Nephron (organoid): ENCODE data around the gene LY6G5C.

Experiments used
- H3K27ac Mint-ChIP-seq, 3 experiments: 2 replicates each; pipeline ENCODE4 v1.8.0; 2020; ENCODE audit warnings: mixed read lengths in 3 of 3, mild to moderate bottlenecking in 2 of 3, moderate library complexity in 1 of 3
- H3K27me3 Mint-ChIP-seq: 2 replicates; pipeline ENCODE4 v1.8.0; 2021; ENCODE audit warnings: low read depth, mild to moderate bottlenecking, moderate library complexity, mixed read lengths
- H3K36me3 Mint-ChIP-seq: 2 replicates; pipeline ENCODE4 v1.8.0; 2020; ENCODE audit warnings: low read depth, mixed read lengths
- H3K4me1 Mint-ChIP-seq: 2 replicates; pipeline ENCODE4 v1.8.0; 2020; ENCODE audit warnings: mixed read lengths
- H3K4me3 Mint-ChIP-seq, 3 experiments: 2 replicates each; pipeline ENCODE4 v1.8.0; 2020; ENCODE audit warnings: mild to moderate bottlenecking in 3 of 3, mixed read lengths in 3 of 3, moderate library complexity in 2 of 3
- H3K9me3 Mint-ChIP-seq: 2 replicates; pipeline ENCODE4 v1.8.0; 2020; ENCODE audit warnings: mixed read lengths
- TF ChIP-seq, protein P1 (sequence below), 3 experiments: fragments of 200-600 bp; sonication (generic); IDR thresholded peaks; one replicate each; pipeline ENCODE4 v1.5.0; 2021; ENCODE audit warnings: antibody characterized with exemption in 3 of 3; ENCODE audit not compliant: unreplicated experiment in 3 of 3

The LY6G5C gene

DNA sequence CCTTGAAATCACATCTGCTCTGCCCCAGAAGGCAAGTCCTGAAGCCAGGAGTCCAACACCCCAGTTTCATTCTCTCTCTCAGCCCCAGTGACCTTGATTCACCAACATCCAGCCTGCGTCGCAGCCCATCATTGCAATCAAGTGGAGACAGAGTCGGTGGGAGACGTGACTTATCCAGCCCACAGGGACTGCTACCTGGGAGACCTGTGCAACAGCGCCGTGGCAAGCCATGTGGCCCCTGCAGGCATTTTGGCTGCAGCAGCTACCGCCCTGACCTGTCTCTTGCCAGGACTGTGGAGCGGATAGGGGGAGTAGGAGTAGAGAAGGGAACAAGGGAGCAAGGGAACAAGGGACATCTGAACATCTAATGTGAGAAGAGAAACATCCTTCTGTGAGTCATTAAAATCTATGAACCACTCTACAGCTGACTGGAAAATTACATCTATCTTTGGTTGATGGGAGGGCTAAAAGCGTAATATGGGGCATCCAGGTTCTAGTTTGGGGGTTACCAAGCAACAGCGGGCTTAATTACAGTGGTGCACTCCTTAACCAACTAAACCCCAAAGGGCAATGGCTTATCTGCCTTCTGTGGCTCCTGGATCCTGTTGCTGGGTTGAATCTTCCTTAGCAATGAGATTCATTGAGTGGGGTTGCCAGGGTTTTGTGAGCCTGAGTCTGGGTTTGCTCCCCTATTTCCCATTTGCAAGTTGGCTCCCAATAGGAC is 36.8 kb upstream of the LY6G5C start:
- TF ChIP-seq, protein P1, sequence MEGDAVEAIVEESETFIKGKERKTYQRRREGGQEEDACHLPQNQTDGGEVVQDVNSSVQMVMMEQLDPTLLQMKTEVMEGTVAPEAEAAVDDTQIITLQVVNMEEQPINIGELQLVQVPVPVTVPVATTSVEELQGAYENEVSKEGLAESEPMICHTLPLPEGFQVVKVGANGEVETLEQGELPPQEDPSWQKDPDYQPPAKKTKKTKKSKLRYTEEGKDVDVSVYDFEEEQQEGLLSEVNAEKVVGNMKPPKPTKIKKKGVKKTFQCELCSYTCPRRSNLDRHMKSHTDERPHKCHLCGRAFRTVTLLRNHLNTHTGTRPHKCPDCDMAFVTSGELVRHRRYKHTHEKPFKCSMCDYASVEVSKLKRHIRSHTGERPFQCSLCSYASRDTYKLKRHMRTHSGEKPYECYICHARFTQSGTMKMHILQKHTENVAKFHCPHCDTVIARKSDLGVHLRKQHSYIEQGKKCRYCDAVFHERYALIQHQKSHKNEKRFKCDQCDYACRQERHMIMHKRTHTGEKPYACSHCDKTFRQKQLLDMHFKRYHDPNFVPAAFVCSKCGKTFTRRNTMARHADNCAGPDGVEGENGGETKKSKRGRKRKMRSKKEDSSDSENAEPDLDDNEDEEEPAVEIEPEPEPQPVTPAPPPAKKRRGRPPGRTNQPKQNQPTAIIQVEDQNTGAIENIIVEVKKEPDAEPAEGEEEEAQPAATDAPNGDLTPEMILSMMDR (IDR thresholded peaks at IDR 0.05; ENCODE audit: unreplicated experiment in 3 of 3) = no peak
- Mint-ChIP-seq H3K27ac (no peak overlapping the region), H3K4me1 (peaks cover 26% of the 10 kb centered on the region), H3K9me3 (no peaks in the 10 kb centered on the region), H3K4me3 (no peak overlapping the region), H3K36me3 (no peaks in the 10 kb centered on the region), H3K27me3 (peaks cover 5% of the 10 kb centered on the region)

DNA sequence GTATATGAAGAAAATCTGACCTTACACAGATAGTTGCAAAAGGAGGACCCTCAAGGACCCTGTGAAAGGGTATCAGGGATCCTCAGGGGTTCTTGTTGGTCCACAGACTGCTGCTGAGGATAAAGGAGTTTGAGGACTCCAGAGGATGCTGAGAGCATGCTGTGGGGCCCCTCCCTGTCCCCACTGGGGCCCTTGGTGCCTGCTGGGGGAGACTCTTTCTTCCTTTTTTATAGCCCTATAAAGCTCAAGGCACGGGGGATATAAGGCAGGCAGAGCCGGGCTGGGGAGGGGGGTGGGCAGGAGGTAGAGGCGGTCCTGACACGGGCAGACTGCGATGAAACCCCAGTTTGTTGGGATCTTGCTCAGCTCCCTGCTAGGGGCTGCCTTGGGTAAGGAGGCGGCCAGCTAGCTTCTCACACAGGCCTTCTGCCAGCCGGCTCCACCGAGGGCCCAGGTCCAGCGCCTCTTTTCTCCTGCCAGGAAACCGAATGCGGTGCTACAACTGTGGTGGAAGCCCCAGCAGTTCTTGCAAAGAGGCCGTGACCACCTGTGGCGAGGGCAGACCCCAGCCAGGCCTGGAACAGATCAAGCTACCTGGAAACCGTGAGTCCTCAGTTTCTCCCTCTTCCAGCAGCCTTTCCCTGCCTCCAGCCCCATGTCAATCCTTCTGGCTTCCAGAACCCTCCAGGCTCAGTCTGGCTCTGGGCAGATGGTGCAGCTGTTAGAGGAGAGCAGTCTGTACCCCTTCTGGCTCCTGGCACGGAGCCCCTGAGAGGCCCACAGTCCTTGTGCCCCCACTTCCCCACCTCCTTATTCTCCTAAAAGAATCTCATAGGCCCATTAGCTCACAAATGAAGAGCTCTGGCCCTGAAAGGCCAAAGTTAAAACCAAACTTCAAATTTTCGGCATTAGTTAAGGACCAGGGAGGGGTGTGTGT is 34.4 kb upstream of the LY6G5C start, which contains the start of gene LY6G6D:
Gene LY6G6D, plus strand, starts transcription at position 327 of the 937 bp plus-strand sequence. Its CDS starts 8 bp downstream, at position 335.
- peak within 1 kb of the TSS in 2 of 3 experiments; percentile 28 to 37 for H3K4me3 Mint-ChIP-seq
- peaks cover 8% of the 10 kb centered on the region for H3K27me3 Mint-ChIP-seq
- H3K27ac Mint-ChIP-seq = peak within 1 kb of the TSS; percentile 83 to 93 (median 92)
- H3K36me3 Mint-ChIP-seq = no peaks in the 10 kb centered on the region
- TF ChIP-seq, protein P1 (IDR thresholded peaks at IDR 0.05; ENCODE audit: unreplicated experiment in 3 of 3) = no peak
- H3K4me1 Mint-ChIP-seq = peaks cover 36% of the 10 kb centered on the region
- H3K9me3 Mint-ChIP-seq = no peaks in the 10 kb centered on the region

DNA sequence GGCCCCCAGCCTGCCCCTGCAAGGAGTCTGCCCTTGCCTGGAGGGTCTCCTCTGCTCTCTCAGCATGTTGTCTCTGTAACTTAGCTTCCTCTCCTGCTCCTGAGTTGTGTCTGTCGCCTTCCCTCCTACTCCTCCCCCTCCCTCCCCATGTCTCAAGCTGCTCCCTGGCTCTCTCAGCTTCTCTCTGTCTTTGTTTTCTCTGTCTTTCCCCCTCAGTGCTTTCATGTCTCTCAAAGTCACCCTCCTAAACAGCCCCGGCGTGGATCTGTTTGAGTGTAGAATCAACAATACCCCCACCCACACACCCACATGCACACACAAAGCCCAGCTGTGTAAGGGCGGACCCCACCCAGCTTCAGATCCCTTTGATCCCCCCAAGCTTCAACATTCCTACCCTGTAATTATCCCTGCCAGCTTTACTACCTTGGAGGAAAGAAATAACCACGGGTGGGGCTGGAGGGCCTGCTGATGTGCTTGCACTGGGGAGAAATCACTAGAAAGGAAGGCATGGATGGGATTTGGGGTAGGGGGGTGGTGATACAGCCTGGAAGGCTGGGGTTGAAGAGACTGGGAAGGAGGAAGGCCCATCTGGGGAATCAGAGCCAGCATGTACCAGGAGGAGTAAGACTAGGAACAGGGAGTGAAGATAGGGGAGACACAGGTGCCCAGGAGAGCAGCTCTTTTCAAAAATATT is 33.3 kb upstream of the LY6G5C start:
- Mint-ChIP-seq H3K27ac (peak overlapping the region; percentile 83 to 93 (median 92)), H3K4me3 (peak overlapping the region; percentile 17 to 37 (median 28)), H3K4me1 (peaks cover 36% of the 10 kb centered on the region), H3K36me3 (no peaks in the 10 kb centered on the region), H3K27me3 (peaks cover 5% of the 10 kb centered on the region), H3K9me3 (no peaks in the 10 kb centered on the region)
- TF ChIP-seq, protein P1 (IDR thresholded peaks at IDR 0.05; ENCODE audit: unreplicated experiment in 3 of 3) = no peak

DNA sequence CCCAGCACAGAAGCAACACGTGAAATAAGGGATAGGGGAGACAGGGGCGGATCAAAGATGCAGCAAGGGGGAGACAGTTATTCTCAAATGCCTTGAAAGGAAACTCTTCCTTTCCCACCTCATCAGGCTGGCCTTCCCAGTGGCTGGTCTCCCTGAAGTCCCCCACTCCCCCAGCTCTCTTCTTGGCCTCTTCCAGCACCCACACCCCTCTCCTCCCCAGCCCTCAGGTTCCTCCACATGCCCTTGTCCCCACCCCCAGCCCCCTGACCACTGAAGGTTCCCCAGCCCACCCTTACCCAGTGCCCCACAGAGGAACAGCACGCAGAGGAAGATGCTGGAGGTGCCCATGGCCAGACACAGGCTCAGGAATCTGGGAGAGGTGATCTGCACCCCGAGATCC is 32.6 kb upstream of the LY6G5C start:
- no peaks in the 10 kb centered on the region for H3K9me3 Mint-ChIP-seq
- H3K27me3 Mint-ChIP-seq = peaks cover 5% of the 10 kb centered on the region
- H3K4me1 Mint-ChIP-seq = peaks cover 36% of the 10 kb centered on the region
- no peaks in the 10 kb centered on the region for H3K36me3 Mint-ChIP-seq
- TF ChIP-seq, protein P1 (IDR thresholded peaks at IDR 0.05; ENCODE audit: unreplicated experiment in 3 of 3) = no peak
- H3K27ac Mint-ChIP-seq = peak overlapping the region; percentile 83 to 93 (median 92)
- no peak overlapping the region for H3K4me3 Mint-ChIP-seq

DNA sequence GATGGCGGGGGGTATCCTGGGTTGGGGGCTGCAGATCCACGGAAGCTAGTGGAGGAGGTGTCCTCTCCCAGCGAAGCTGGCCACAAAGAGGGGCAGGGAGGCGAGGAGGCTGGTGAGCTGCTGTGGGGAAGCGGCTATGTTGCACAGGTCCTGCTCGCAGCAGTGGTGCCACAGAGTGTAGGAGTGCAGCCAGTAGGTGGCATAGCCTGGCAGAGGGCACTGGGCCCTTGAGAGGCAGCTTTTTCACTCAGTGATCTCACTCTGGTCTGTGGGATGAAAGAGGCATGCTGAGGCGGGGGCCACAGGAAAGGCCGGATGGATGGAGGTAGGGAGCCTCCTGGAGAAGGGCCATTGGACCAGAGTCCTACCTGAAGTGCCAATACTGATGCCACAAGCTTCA is 31.4 kb upstream of the LY6G5C start:
- TF ChIP-seq, protein P1 (IDR thresholded peaks at IDR 0.05; ENCODE audit: unreplicated experiment in 3 of 3) = no peak
- H3K27me3 Mint-ChIP-seq = peaks cover 5% of the 10 kb centered on the region
- no peaks in the 10 kb centered on the region for H3K9me3 Mint-ChIP-seq
- H3K4me3 Mint-ChIP-seq = peak overlapping the region in 2 of 3 experiments; percentile 7 to 12
- peaks cover 36% of the 10 kb centered on the region for H3K4me1 Mint-ChIP-seq
- no peaks in the 10 kb centered on the region for H3K36me3 Mint-ChIP-seq
- H3K27ac Mint-ChIP-seq = peak overlapping the region; percentile 83 to 93 (median 86)
